Measurements from ENCODE around the gene CHD9. TPM values are rescaled to one million over a fixed set of nuclear protein-coding genes. Genes with fewer than 3 reads are reported as not detected.

CHD9 gene
- polyA plus RNA-seq, 3 donors: 15.8 to 26.1 (median 22.5) TPM

DNA sequence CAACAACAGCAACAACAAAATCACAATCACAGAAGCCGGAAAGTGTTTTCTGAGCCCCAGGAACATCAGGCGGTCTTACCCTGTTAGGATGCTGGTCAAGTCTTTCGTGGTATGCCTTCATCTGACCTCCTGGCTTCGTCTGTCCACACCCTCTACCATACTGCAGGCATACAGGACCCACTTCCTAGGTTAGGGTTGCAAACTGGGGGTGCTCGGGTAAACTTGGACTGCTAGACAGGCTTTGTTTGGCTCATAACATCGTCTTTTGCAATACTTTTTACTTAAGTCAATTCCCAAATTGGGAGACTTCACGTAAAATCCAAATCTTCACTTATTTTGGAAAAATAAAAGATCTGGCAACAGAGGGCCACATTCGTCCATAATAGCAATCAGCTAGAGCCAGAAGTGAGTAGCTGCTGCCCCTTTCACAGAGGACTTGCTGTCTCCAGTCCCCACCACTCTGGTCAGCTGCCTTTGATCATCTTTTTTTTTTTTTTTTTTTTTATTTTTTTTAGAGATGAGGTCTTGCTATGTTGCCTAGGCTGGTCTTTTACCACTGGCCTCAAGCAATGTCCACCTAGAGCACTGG is 30.0 kb downstream of the CHD9 start:
- 85% methylated on average over 7 of the region's 8 CpGs for WGBS (ENCODE audit: insufficient coverage)
- DNase-seq: no peak
- intact Hi-C loops (cut with micrococcal nuclease): no loop called here
- Histone ChIP-seq H3K79me2 (ENCODE audit: insufficient read depth, low read length) (no peaks in the 10 kb centered on the region), H3K4me1 (ENCODE audit: control insufficient read depth in 1 of 2, insufficient read depth in 2 of 2, low read length in 2 of 2) (peaks cover 8 to 15% of the 10 kb centered on the region in 2 donors), H3K27me3 (ENCODE audit: control insufficient read depth in 2 of 2, insufficient read depth in 2 of 2, low read length in 2 of 2) (no peaks in the 10 kb centered on the region), H3K4me2 (replicated peaks; ENCODE audit: extremely low read depth, low read length, poor library complexity, severe bottlenecking) (no peak overlapping the region), H3K4me3 (replicated peaks in 1 of 3; ENCODE audit: low read depth in 2 of 3, low read length in 3 of 3) (no peak overlapping the region), H3K9me3 (replicated peaks in 1 of 2; ENCODE audit: control insufficient read depth in 1 of 2, insufficient read depth in 1 of 2, low read length in 2 of 2) (no peaks in the 10 kb centered on the region), H4K20me1 (ENCODE audit: insufficient read depth, low read length) (peaks cover 5% of the 10 kb centered on the region), H3K9ac (ENCODE audit: insufficient read depth, low read length, poor library complexity, severe bottlenecking) (no peak overlapping the region), H3K36me3 (replicated peaks in 1 of 2; ENCODE audit: control insufficient read depth in 1 of 2, insufficient read depth in 2 of 2, low read length in 2 of 2) (no peaks in the 10 kb centered on the region), H3K27ac (ENCODE audit: low read depth in 1 of 2, low read length in 2 of 2) (no peak overlapping the region), H2AFZ (ENCODE audit: insufficient read depth, low read depth, low read length, poor library complexity, severe bottlenecking) (no peak overlapping the region)
- H3K36me3 Mint-ChIP-seq: peaks cover 8 to 16% of the 10 kb centered on the region in 2 donors
- H3K9me3 Mint-ChIP-seq: no peaks in the 10 kb centered on the region
- no peak overlapping the region for H3K27ac Mint-ChIP-seq
- no peak overlapping the region for H3K4me3 Mint-ChIP-seq
- TF ChIP-seq, protein P1, sequence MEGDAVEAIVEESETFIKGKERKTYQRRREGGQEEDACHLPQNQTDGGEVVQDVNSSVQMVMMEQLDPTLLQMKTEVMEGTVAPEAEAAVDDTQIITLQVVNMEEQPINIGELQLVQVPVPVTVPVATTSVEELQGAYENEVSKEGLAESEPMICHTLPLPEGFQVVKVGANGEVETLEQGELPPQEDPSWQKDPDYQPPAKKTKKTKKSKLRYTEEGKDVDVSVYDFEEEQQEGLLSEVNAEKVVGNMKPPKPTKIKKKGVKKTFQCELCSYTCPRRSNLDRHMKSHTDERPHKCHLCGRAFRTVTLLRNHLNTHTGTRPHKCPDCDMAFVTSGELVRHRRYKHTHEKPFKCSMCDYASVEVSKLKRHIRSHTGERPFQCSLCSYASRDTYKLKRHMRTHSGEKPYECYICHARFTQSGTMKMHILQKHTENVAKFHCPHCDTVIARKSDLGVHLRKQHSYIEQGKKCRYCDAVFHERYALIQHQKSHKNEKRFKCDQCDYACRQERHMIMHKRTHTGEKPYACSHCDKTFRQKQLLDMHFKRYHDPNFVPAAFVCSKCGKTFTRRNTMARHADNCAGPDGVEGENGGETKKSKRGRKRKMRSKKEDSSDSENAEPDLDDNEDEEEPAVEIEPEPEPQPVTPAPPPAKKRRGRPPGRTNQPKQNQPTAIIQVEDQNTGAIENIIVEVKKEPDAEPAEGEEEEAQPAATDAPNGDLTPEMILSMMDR (IDR thresholded peaks at IDR 0.05): no peak
- peaks cover 0 to 1% (median 0%) of the 10 kb centered on the region in 3 donors for H3K27me3 Mint-ChIP-seq (ENCODE audit: low read depth in 3 of 3)
- H3K4me1 Mint-ChIP-seq: peaks cover 13% of the 10 kb centered on the region

DNA sequence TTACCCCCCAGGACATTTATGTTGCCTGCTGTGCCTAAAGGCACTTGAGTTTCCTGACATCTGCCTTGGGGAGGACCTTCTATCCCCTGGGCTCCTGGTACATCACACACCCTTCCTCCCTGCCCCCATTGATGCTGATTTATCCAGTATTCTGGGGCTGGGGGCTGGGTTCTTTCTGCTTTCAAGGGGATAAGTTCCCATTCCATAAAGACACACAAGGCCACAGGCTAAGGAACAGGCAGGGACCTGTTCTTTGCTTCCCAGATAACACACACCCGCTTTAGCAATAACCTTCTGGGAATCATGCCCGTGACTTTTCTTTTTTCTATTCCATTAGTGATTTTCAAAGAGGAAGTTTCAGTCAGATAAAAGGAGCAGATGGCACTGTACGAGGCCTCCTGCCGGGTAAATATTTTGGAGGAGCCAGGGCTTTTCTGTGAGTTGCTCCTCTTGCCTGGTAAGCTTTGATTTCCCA is 30.6 kb downstream of the CHD9 start:
- TF ChIP-seq, protein P1 (IDR thresholded peaks at IDR 0.05): no peak
- Mint-ChIP-seq H3K27me3 (ENCODE audit: low read depth in 3 of 3) (peaks cover 0 to 1% (median 0%) of the 10 kb centered on the region in 3 donors), H3K4me3 (no peak overlapping the region), H3K27ac (peak overlapping the region in 4 of 7 donors; percentile 15 to 54 (median 30)), H3K9me3 (no peaks in the 10 kb centered on the region), H3K4me1 (peaks cover 19% of the 10 kb centered on the region), H3K36me3 (peaks cover 8 to 16% of the 10 kb centered on the region in 2 donors)
- H3K4me1 ChIP-seq (ENCODE audit: control insufficient read depth in 1 of 2, insufficient read depth in 2 of 2, low read length in 2 of 2): peaks cover 14 to 21% of the 10 kb centered on the region in 2 donors
- H3K4me2 ChIP-seq (replicated peaks; ENCODE audit: extremely low read depth, low read length, poor library complexity, severe bottlenecking): no peak overlapping the region
- H3K27me3 ChIP-seq (ENCODE audit: control insufficient read depth in 2 of 2, insufficient read depth in 2 of 2, low read length in 2 of 2): no peaks in the 10 kb centered on the region
- 0% methylated on average over 1 of the region's 4 CpGs for WGBS (ENCODE audit: insufficient coverage)
- peak overlapping the region in 1 of 2 donors; percentile 36 for H3K27ac ChIP-seq (ENCODE audit: low read depth in 1 of 2, low read length in 2 of 2)
- no peak overlapping the region for H3K4me3 ChIP-seq (replicated peaks in 1 of 3; ENCODE audit: low read depth in 2 of 3, low read length in 3 of 3)
- no peaks in the 10 kb centered on the region for H3K9me3 ChIP-seq (replicated peaks in 1 of 2; ENCODE audit: control insufficient read depth in 1 of 2, insufficient read depth in 1 of 2, low read length in 2 of 2)
- H3K36me3 ChIP-seq (replicated peaks in 1 of 2; ENCODE audit: control insufficient read depth in 1 of 2, insufficient read depth in 2 of 2, low read length in 2 of 2): no peaks in the 10 kb centered on the region
- intact Hi-C loops (cut with micrococcal nuclease): no loop called here
- H4K20me1 ChIP-seq (ENCODE audit: insufficient read depth, low read length): peaks cover 5% of the 10 kb centered on the region
- DNase-seq: no peak
- no peaks in the 10 kb centered on the region for H3K79me2 ChIP-seq (ENCODE audit: insufficient read depth, low read length)
- peak overlapping the region; percentile 21 for H2AFZ ChIP-seq (ENCODE audit: insufficient read depth, low read depth, low read length, poor library complexity, severe bottlenecking)
- no peak overlapping the region for H3K9ac ChIP-seq (ENCODE audit: insufficient read depth, low read length, poor library complexity, severe bottlenecking)
